Activated T-helper 2 cell treated with anti-CD3 and anti-CD28 coated beads, Interferon-gamma antibody, Interleukin-2, Interleukin-4, amounts not matched to agents 10 μg/mL and 5 μg/mL and 100 μg/mL, durations not matched to agents 14 hours and 24 hours and 36 hours (primary cell): ENCODE measurements around the gene PRRC2A. TPM values are rescaled to one million over a fixed set of nuclear protein-coding genes. Genes with fewer than 3 reads are reported as not detected.
A peak's percentile ranks its signal among the peaks of the same experiment; 100 is the strongest.

Experiments
- DNase-seq: peaks from one replicate; pipeline ENCODE4 v3.0.0; 2021; ENCODE audit warnings: low spot score
- H3K27ac Mint-ChIP-seq: one replicate; pipeline ENCODE4 v1.8.0; 2021; ENCODE audit warnings: mixed read lengths
- H3K27me3 Mint-ChIP-seq: one replicate; pipeline ENCODE4 v1.8.0; 2021; ENCODE audit warnings: low read depth, mixed read lengths
- H3K36me3 Mint-ChIP-seq: one replicate; pipeline ENCODE4 v1.8.0; 2021; ENCODE audit warnings: low read depth, mixed read lengths
- H3K4me1 Mint-ChIP-seq: one replicate; pipeline ENCODE4 v1.8.0; 2021; ENCODE audit warnings: low read depth, mixed read lengths
- H3K4me3 Mint-ChIP-seq: one replicate; pipeline ENCODE4 v1.8.0; 2021; ENCODE audit warnings: low read depth, mild to moderate bottlenecking, moderate library complexity, mixed read lengths
- H3K9me3 Mint-ChIP-seq: one replicate; pipeline ENCODE4 v1.8.0; 2021; ENCODE audit warnings: mixed read lengths
- intact Hi-C: fragments of 100-400 bp; cut with micrococcal nuclease; formaldehyde crosslinking; loops from one replicate; pipeline ENCODE4 v1.15.1; 2023
- total RNA-seq: library from RNA; stranded (reverse); gene quantifications from 2 replicates; pipeline ENCODE4 v1.2.3, GENCODE V29; 2022

The PRRC2A gene
- total RNA-seq, 1 donor from 2014 or later = 304 TPM

DNA sequence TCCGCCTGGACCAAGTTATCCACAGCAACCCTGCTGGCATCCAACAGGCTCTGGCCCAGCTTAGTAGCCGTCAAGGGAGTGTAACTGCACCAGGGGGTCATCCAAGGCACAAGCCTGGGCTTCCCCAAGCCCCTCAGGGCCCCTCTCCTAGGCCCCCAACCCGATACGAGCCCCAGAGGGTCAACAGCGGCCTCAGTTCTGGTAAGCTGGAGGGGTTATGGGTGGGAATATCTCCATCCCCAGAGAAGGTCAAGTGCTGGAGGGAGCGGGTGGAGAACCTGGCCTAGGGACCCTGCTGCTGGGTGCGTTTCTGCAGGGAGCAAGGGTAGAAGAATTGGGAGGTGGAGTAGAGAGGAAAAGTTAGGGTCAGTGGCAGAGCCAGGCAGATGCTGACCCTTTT is 12.9 kb downstream of the PRRC2A start:
- no peaks in the 10 kb centered on the region for H3K27me3 Mint-ChIP-seq
- H3K4me3 Mint-ChIP-seq = no peak overlapping the region
- no peak for DNase-seq
- H3K4me1 Mint-ChIP-seq = no peaks in the 10 kb centered on the region
- no peak overlapping the region for H3K27ac Mint-ChIP-seq
- intact Hi-C loops = no loop called here
- no peaks in the 10 kb centered on the region for H3K9me3 Mint-ChIP-seq
- peaks cover 91% of the 10 kb centered on the region for H3K36me3 Mint-ChIP-seq

DNA sequence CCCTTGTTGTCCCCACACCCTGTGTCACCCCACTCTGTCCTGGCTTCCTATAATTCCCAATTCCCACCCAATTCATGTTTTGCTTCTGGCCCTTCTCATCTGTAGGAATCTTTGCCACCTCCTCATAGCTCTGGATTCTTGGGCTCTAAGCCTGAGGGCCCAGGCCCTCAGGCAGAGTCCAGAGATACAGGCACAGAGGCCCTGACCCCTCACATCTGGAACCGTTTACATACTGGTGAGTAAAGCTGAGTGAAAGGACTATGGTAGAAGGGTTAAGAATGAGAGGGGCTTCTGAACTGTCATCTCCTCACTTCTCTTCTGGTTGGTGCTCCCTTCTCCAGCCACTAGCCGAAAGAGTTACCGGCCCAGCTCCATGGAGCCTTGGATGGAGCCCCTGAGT is 13.6 kb downstream of the PRRC2A start:
- peaks cover 90% of the 10 kb centered on the region for H3K36me3 Mint-ChIP-seq
- intact Hi-C loops = no loop called here
- no peaks in the 10 kb centered on the region for H3K4me1 Mint-ChIP-seq
- H3K9me3 Mint-ChIP-seq = no peaks in the 10 kb centered on the region
- H3K4me3 Mint-ChIP-seq = no peak overlapping the region
- H3K27ac Mint-ChIP-seq = no peak overlapping the region
- no peak for DNase-seq
- H3K27me3 Mint-ChIP-seq = no peaks in the 10 kb centered on the region

DNA sequence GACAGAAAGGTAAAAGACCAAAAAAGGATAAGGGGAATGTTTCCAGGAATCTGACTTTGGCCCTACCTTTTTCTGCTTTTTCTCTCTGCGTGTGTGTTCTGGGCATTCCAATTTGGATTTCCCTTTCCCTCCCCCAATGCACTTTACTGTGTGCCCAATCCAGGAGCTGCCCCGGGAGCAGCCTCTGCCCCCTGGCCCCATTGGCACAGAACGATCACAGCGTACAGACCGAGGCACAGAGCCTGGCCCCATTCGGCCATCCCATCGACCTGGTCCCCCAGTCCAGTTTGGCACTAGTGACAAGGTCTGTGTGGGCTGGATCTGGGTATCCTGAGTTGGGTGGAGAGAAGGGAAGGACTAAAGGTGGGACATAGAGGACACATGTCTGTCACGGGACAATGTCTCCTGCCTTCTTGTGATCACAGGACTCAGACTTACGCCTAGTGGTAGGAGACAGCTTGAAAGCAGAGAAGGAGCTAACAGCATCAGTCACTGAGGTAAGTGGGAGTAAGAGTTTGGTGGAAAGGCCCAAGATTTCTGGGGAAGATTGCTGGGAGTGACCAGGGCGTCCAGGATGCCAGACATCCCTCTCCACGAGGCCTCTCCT is 14.6 kb downstream of the PRRC2A start:
- peaks cover 5% of the 10 kb centered on the region for H3K4me1 Mint-ChIP-seq
- DNase-seq = no peak
- intact Hi-C loops = no loop called here
- no peak overlapping the region for H3K4me3 Mint-ChIP-seq
- no peaks in the 10 kb centered on the region for H3K9me3 Mint-ChIP-seq
- H3K36me3 Mint-ChIP-seq = peaks cover 85% of the 10 kb centered on the region
- H3K27me3 Mint-ChIP-seq = no peaks in the 10 kb centered on the region
- H3K27ac Mint-ChIP-seq = peak overlapping the region; percentile 42

- intact Hi-C loops = no loop called here
- Mint-ChIP-seq H3K4me1 (peaks cover 6% of the 10 kb centered on the region), H3K27ac (no peak overlapping the region), H3K27me3 (no peaks in the 10 kb centered on the region), H3K4me3 (no peak overlapping the region), H3K36me3 (peaks cover 86% of the 10 kb centered on the region), H3K9me3 (no peaks in the 10 kb centered on the region)
- DNase-seq = no peak
Measured at GRCh38 chr6:31636698-31637596, 16.4 kb downstream of the PRRC2A start.

GRCh38 chr6:31639043-31639442 is 18.5 kb downstream of the PRRC2A start:
- Mint-ChIP-seq H3K27me3 (no peaks in the 10 kb centered on the region), H3K4me3 (no peak overlapping the region), H3K4me1 (peaks cover 6% of the 10 kb centered on the region), H3K9me3 (no peaks in the 10 kb centered on the region), H3K27ac (peak overlapping the region; percentile 39), H3K36me3 (peaks cover 79% of the 10 kb centered on the region)
- no peak for DNase-seq
- intact Hi-C loops = no loop called here

DNA sequence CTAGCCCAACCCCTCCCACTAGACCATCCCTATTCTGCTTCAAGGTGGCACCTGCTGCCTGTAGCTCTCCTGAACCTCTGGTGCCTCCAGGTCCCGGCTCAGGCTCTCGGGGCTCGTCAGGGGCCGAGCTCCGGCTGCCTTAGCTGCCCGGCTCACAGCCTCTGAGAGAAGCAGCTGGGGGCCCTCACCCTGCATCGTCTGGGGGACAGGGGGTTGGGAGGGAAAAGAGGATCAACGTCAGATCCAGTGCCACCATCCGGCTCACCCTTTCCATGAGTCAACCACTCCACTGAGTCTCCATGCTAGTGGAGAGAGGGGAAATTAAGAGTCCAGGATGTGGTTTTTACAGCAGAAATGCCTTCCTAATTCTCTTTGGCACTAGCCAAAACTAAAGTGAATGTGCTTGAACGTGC is 18.9 kb downstream of the PRRC2A start:
- H3K4me3 Mint-ChIP-seq = no peak overlapping the region
- intact Hi-C loops = no loop called here

GRCh38 chr6:31640612-31641011 is 20.1 kb downstream of the PRRC2A start:
- Mint-ChIP-seq H3K36me3 (peaks cover 75% of the 10 kb centered on the region), H3K27me3 (no peaks in the 10 kb centered on the region), H3K27ac (peak overlapping the region; percentile 23), H3K9me3 (no peaks in the 10 kb centered on the region), H3K4me1 (peaks cover 6% of the 10 kb centered on the region), H3K4me3 (no peak overlapping the region)
- DNase-seq = no peak
- intact Hi-C loops = no loop called here

More for the DNA sequence above, 18.9 kb downstream of the PRRC2A start:
- no peak for DNase-seq
- no peaks in the 10 kb centered on the region for H3K9me3 Mint-ChIP-seq
- H3K36me3 Mint-ChIP-seq = peaks cover 75% of the 10 kb centered on the region
- H3K4me1 Mint-ChIP-seq = peaks cover 6% of the 10 kb centered on the region
- H3K27ac Mint-ChIP-seq = peak overlapping the region; percentile 60
- no peaks in the 10 kb centered on the region for H3K27me3 Mint-ChIP-seq

GRCh38 chr6:31641370-31641769 is 20.9 kb downstream of the PRRC2A start:
- H3K4me1 Mint-ChIP-seq = peaks cover 6% of the 10 kb centered on the region
- no peaks in the 10 kb centered on the region for H3K27me3 Mint-ChIP-seq
- no peaks in the 10 kb centered on the region for H3K9me3 Mint-ChIP-seq
- no peak overlapping the region for H3K27ac Mint-ChIP-seq
- H3K36me3 Mint-ChIP-seq = peaks cover 75% of the 10 kb centered on the region
- no peak for DNase-seq
- no peak overlapping the region for H3K4me3 Mint-ChIP-seq
- intact Hi-C loops = no loop called here

- no peaks in the 10 kb centered on the region for H3K27me3 Mint-ChIP-seq
- DNase-seq = no peak
- intact Hi-C loops = no loop called here
- peaks cover 6% of the 10 kb centered on the region for H3K4me1 Mint-ChIP-seq
- no peak overlapping the region for H3K27ac Mint-ChIP-seq
- H3K4me3 Mint-ChIP-seq = no peak overlapping the region
- no peaks in the 10 kb centered on the region for H3K9me3 Mint-ChIP-seq
- peaks cover 75% of the 10 kb centered on the region for H3K36me3 Mint-ChIP-seq
Measured at GRCh38 chr6:31642798-31643570, 22.5 kb downstream of the PRRC2A start.

- no peak for DNase-seq
- Mint-ChIP-seq H3K9me3 (no peaks in the 10 kb centered on the region), H3K36me3 (peaks cover 77% of the 10 kb centered on the region), H3K4me3 (no peak overlapping the region), H3K27ac (no peak overlapping the region), H3K27me3 (no peaks in the 10 kb centered on the region), H3K4me1 (peaks cover 8% of the 10 kb centered on the region)
- intact Hi-C loops = no loop called here
Measured at GRCh38 chr6:31643818-31644454, 23.4 kb downstream of the PRRC2A start.

GRCh38 chr6:31645325-31645724 is 24.8 kb downstream of the PRRC2A start:
- no peaks in the 10 kb centered on the region for H3K27me3 Mint-ChIP-seq
- H3K9me3 Mint-ChIP-seq = no peaks in the 10 kb centered on the region
- intact Hi-C loops = no loop called here
- peak overlapping the region; percentile 31 for H3K27ac Mint-ChIP-seq
- peaks cover 9% of the 10 kb centered on the region for H3K4me1 Mint-ChIP-seq
- DNase-seq = no peak
- no peak overlapping the region for H3K4me3 Mint-ChIP-seq
- peaks cover 84% of the 10 kb centered on the region for H3K36me3 Mint-ChIP-seq

GRCh38 chr6:31651602-31652191 is 31.2 kb downstream of the PRRC2A start:
- Mint-ChIP-seq H3K36me3 (peaks cover 62% of the 10 kb centered on the region), H3K9me3 (no peaks in the 10 kb centered on the region)

More at GRCh38 chr6:31651602-31652191, 31.2 kb downstream of the PRRC2A start:
- Mint-ChIP-seq H3K27me3 (no peaks in the 10 kb centered on the region), H3K4me3 (peak overlapping the region; percentile 87), H3K27ac (peak overlapping the region; percentile 100), H3K4me1 (peaks cover 34% of the 10 kb centered on the region)
- DNase-seq = no peak
- intact Hi-C loops = loop anchor here (1.0 to 10.0 kb wide), 8 partner anchors 9 to 964 kb away; partner anchors contain the start of genes AGPAT1, C6orf47, LTA and NFKBIL1
